K562 (cell line): ENCODE measurements around the gene INTS4.

Experiments used
- CBFA2T2 ChIP-seq: fragments of 450-650 bp; conservative IDR thresholded peaks from 2 replicates; pipeline ENCODE4 v1.6.1; 2017; ENCODE audit warnings: mild to moderate bottlenecking
- EZH2 ChIP-seq: IDR thresholded peaks from 2 replicates; pipeline ENCODE4 v1.6.1; 2012; ENCODE audit warnings: low read depth, mild to moderate bottlenecking, inconsistent platforms, low read length, borderline replicate concordance
- GTF2F1 ChIP-seq: IDR thresholded peaks from 2 replicates; pipeline ENCODE4 v1.6.1; 2011; ENCODE audit warnings: low read depth, low read length, improper control_type of control experiment
- SRF ChIP-seq, 2 experiments: fragments of 250-450, 450-650 bp in 1 of 2; sonication (Bioruptor Pico) in 1 of 2; sonication (generic) in 1 of 2; formaldehyde crosslinking; IDR thresholded peaks; 2 replicates each; pipeline versions ENCODE4 v1.5.0 to v1.5.1; 2020 to 2022; ENCODE audit warnings: mild to moderate bottlenecking in 1 of 2, missing genetic modification reagents in 1 of 2
- TF ChIP-seq, protein P1 (sequence below), 3 experiments: IDR thresholded peaks in 2 of 3; conservative IDR thresholded peaks in 1 of 3; 2 replicates each; pipeline ENCODE4 v1.5.1; 2011 to 2012; ENCODE audit warnings: low read length in 3 of 3, mild to moderate bottlenecking in 3 of 3, control low read depth in 2 of 3, improper control_type of control experiment in 1 of 3, inconsistent platforms in 1 of 3, low read depth in 1 of 3, mixed read lengths in 1 of 3, moderate library complexity in 1 of 3; ENCODE audit not compliant: insufficient read depth in 2 of 3

DNA sequence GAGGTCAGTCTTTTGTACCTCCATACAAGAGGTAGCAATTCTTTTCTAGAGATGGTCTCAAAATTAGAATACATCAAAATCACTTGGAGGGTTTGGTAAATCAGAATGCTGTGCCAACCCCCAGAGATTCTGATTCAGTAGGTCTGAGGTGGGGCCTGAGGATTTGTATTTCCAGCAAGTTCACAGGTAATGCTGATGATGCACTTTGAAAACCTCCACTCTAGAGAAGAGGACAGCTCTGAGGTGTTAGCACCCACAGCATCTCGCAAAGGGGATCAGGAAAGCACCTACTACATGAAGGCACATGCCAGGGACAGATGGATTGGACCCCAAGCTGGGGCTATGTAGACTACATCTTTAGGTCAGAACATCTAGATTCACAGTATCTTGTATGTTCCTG, 21.4 kb upstream of the INTS4 start:
- TF ChIP-seq GTF2F1 (no peak), EZH2 (no peak), SRF (CRISPR knock-in tag; IDR thresholded peaks at IDR 0.05) (no peak), CBFA2T2 (no peak)
- TF ChIP-seq, protein P1, sequence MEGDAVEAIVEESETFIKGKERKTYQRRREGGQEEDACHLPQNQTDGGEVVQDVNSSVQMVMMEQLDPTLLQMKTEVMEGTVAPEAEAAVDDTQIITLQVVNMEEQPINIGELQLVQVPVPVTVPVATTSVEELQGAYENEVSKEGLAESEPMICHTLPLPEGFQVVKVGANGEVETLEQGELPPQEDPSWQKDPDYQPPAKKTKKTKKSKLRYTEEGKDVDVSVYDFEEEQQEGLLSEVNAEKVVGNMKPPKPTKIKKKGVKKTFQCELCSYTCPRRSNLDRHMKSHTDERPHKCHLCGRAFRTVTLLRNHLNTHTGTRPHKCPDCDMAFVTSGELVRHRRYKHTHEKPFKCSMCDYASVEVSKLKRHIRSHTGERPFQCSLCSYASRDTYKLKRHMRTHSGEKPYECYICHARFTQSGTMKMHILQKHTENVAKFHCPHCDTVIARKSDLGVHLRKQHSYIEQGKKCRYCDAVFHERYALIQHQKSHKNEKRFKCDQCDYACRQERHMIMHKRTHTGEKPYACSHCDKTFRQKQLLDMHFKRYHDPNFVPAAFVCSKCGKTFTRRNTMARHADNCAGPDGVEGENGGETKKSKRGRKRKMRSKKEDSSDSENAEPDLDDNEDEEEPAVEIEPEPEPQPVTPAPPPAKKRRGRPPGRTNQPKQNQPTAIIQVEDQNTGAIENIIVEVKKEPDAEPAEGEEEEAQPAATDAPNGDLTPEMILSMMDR (IDR thresholded peaks at IDR 0.05 in 2 of 3, conservative IDR thresholded peaks at IDR 0.05 in 1 of 3; ENCODE audit: insufficient read depth in 2 of 3, low read depth in 1 of 3, low read length in 3 of 3) = no peak
